ENCODE measurements around the gene GMEB2. TPM values are rescaled to one million over a fixed set of nuclear protein-coding genes. Genes with fewer than 3 reads are reported as not detected.
"Not testable (repeated sequence)": the region's sequence is repeated elsewhere in the genome, so short reads cannot be mapped to it uniquely, and the experiment has no call there.

GMEB2 gene
- total and polyA plus RNA-seq, 4 donors: 5.9 to 12.0 (median 10.2) TPM

DNA sequence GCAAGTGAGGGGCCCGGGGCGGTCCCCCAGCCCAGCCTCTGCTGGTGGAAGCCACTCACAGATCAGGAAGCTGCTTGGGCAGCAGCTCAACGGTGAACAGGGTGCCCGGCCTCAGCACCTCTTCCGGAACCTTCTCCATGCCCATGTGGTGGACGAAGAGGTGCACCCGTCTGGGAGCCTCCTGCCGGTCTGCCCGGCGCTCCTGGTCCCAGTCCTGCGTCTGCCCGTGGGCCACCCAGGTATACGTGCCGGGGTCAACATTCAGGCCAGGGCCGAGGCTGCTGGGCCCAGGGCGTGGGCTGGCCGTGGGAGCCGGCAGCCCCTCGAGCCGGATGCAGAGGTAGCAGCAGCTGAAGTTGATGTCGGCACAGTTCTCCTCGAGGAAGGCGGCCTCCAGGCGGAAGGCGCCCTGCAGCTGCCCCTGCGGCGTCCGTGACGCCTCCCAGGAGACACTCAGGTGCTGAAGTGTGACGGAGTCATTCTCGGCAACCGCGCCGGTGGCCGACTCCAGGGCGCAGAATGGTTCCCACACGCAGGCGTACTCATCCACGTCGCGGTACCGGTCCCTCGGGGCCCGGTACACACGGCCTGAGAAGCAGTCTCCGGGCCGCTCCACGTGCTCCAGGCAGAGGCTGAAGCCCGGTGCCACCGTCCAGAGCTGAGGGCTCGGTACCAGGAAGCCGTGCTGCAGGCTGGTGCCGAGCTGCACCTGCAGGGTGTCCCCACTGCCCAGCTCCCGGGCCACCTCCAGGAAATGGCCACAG lies 64.3 kb downstream of the GMEB2 start:
- no peak for DNase-seq (ENCODE audit: low read depth in 4 of 6, low spot score in 6 of 6)
- H3K27ac ChIP-seq (ENCODE audit: low read depth, low read length): no peak overlapping the region
- no peak overlapping the region for H3K4me3 ChIP-seq (ENCODE audit: low read depth, low read length)
- WGBS (ENCODE audit: insufficient coverage): 94% methylated on average over 54 of the region's 54 CpGs
- H3K36me3 ChIP-seq (ENCODE audit: control insufficient read depth, insufficient read depth, low read length): peaks cover 75% of the 10 kb centered on the region
- no peaks in the 10 kb centered on the region for H3K4me1 ChIP-seq (ENCODE audit: control insufficient read depth, insufficient read depth, low read length)
- no peaks in the 10 kb centered on the region for H3K27me3 ChIP-seq (ENCODE audit: control insufficient read depth, insufficient read depth, low read length)
- no peaks in the 10 kb centered on the region for H3K9me3 ChIP-seq (ENCODE audit: control insufficient read depth, insufficient read depth, low read length)

GRCh38 chr20:63561624-63562396 lies 65.1 kb downstream of the GMEB2 start:
- WGBS (ENCODE audit: insufficient coverage): 90% methylated on average over 33 of the region's 36 CpGs
- no peak overlapping the region for H3K4me3 ChIP-seq (ENCODE audit: low read depth, low read length)
- no peak for DNase-seq (ENCODE audit: low read depth in 4 of 6, low spot score in 6 of 6)
- H3K27ac ChIP-seq (ENCODE audit: low read depth, low read length): no peak overlapping the region
- H3K36me3 ChIP-seq (ENCODE audit: control insufficient read depth, insufficient read depth, low read length): peaks cover 74% of the 10 kb centered on the region
- H3K9me3 ChIP-seq (ENCODE audit: control insufficient read depth, insufficient read depth, low read length): no peaks in the 10 kb centered on the region
- H3K4me1 ChIP-seq (ENCODE audit: control insufficient read depth, insufficient read depth, low read length): no peaks in the 10 kb centered on the region
- H3K27me3 ChIP-seq (ENCODE audit: control insufficient read depth, insufficient read depth, low read length): no peaks in the 10 kb centered on the region

- no peaks in the 10 kb centered on the region for H3K9me3 ChIP-seq (ENCODE audit: control insufficient read depth, insufficient read depth, low read length)
- no peak overlapping the region for H3K4me3 ChIP-seq (ENCODE audit: low read depth, low read length)
- DNase-seq (ENCODE audit: low read depth in 4 of 6, low spot score in 6 of 6): no peak
- peaks cover 68% of the 10 kb centered on the region for H3K36me3 ChIP-seq (ENCODE audit: control insufficient read depth, insufficient read depth, low read length)
- WGBS (ENCODE audit: insufficient coverage): 92% methylated on average over 26 of the region's 26 CpGs
- H3K27me3 ChIP-seq (ENCODE audit: control insufficient read depth, insufficient read depth, low read length): no peaks in the 10 kb centered on the region
- no peaks in the 10 kb centered on the region for H3K4me1 ChIP-seq (ENCODE audit: control insufficient read depth, insufficient read depth, low read length)
- no peak overlapping the region for H3K27ac ChIP-seq (ENCODE audit: low read depth, low read length)
These were observed 65.9 kb downstream of the GMEB2 start for GRCh38 chr20:63560856-63561609.

GRCh38 chr20:63560333-63560805 lies 66.5 kb downstream of the GMEB2 start:
- H3K9me3 ChIP-seq (ENCODE audit: control insufficient read depth, insufficient read depth, low read length): no peaks in the 10 kb centered on the region
- 91% methylated on average over 15 of the region's 16 CpGs for whole genome bisulfite sequencing (ENCODE audit: insufficient coverage)
- peaks cover 65% of the 10 kb centered on the region for H3K36me3 ChIP-seq (ENCODE audit: control insufficient read depth, insufficient read depth, low read length)

DNA sequence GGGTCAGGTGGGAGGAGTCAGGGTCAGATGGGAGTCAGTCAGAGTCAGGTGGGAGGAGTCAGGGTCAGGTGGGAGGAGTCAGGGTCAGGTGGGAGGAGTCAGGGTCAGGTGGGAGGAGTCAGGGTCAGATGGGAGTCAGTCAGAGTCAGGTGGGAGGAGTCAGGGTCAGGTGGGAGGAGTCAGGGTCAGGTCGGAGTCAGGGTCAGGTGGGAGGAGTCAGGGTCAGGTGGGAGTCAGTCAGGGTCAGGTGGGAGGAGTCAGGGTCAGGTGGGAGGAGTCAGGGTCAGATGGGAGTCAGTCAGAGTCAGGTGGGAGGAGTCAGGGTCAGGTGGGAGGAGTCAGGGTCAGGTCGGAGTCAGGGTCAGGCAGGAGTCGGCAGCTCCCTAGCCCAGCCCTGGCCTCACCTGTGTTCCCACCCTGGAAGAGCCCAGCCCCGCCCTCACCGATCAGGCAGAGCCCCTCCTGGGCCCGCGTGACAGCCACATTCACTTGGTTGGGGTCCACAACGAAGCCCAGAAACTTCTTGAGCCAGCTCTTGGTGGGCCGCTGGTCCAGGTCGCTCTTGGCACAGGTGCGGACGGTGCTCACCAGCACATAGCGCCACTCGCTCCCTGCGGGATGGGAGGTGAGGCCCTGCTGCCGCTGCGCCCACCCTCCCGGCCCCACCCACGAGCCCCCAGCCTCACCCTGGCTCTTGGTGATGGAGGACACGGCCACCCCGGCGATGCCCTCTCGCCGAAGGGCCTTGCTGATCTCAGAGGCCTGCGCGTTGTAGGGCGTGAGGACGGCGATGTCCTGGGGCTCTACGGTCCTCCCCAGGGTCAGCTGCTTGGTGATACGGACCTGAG lies 67.2 kb downstream of the GMEB2 start:
- peaks cover 61% of the 10 kb centered on the region for H3K36me3 ChIP-seq (ENCODE audit: control insufficient read depth, insufficient read depth, low read length)
- not testable (repeated sequence) for H3K9me3 ChIP-seq (ENCODE audit: control insufficient read depth, insufficient read depth, low read length); H3K27ac ChIP-seq (ENCODE audit: low read depth, low read length); H3K27me3 ChIP-seq (ENCODE audit: control insufficient read depth, insufficient read depth, low read length); H3K4me3 ChIP-seq (ENCODE audit: low read depth, low read length); DNase-seq (ENCODE audit: low read depth in 4 of 6, low spot score in 6 of 6); H3K4me1 ChIP-seq (ENCODE audit: control insufficient read depth, insufficient read depth, low read length)
- WGBS (ENCODE audit: insufficient coverage): 92% methylated on average over 28 of the region's 31 CpGs

More at GRCh38 chr20:63560333-63560805, 66.5 kb downstream of the GMEB2 start:
- H3K27ac ChIP-seq (ENCODE audit: low read depth, low read length): no peak overlapping the region
- no peak for DNase-seq (ENCODE audit: low read depth in 4 of 6, low spot score in 6 of 6)
- H3K4me1 ChIP-seq (ENCODE audit: control insufficient read depth, insufficient read depth, low read length): no peaks in the 10 kb centered on the region
- H3K4me3 ChIP-seq (ENCODE audit: low read depth, low read length): no peak overlapping the region
- H3K27me3 ChIP-seq (ENCODE audit: control insufficient read depth, insufficient read depth, low read length): no peaks in the 10 kb centered on the region

- H3K4me1 ChIP-seq (ENCODE audit: control insufficient read depth, insufficient read depth, low read length): peaks cover 13% of the 10 kb centered on the region
- H3K27me3 ChIP-seq (ENCODE audit: control insufficient read depth, insufficient read depth, low read length): peaks cover 2% of the 10 kb centered on the region
- peaks cover 54% of the 10 kb centered on the region for H3K36me3 ChIP-seq (ENCODE audit: control insufficient read depth, insufficient read depth, low read length)
- H3K27ac ChIP-seq (ENCODE audit: low read depth, low read length): no peak overlapping the region
- H3K9me3 ChIP-seq (ENCODE audit: control insufficient read depth, insufficient read depth, low read length): no peaks in the 10 kb centered on the region
- no peak for DNase-seq (ENCODE audit: low read depth in 4 of 6, low spot score in 6 of 6)
- WGBS (ENCODE audit: insufficient coverage): 94% methylated on average over 10 of the region's 14 CpGs
- no peak overlapping the region for H3K4me3 ChIP-seq (ENCODE audit: low read depth, low read length)
These were observed 68.0 kb downstream of the GMEB2 start for GRCh38 chr20:63558804-63559484.

- no peaks in the 10 kb centered on the region for H3K9me3 ChIP-seq (ENCODE audit: control insufficient read depth, insufficient read depth, low read length)
- no peak for DNase-seq (ENCODE audit: low read depth in 4 of 6, low spot score in 6 of 6)
- peaks cover 27% of the 10 kb centered on the region for H3K4me1 ChIP-seq (ENCODE audit: control insufficient read depth, insufficient read depth, low read length)
- H3K27ac ChIP-seq (ENCODE audit: low read depth, low read length): no peak overlapping the region
- H3K27me3 ChIP-seq (ENCODE audit: control insufficient read depth, insufficient read depth, low read length): peaks cover 5% of the 10 kb centered on the region
- H3K36me3 ChIP-seq (ENCODE audit: control insufficient read depth, insufficient read depth, low read length): peaks cover 40% of the 10 kb centered on the region
- H3K4me3 ChIP-seq (ENCODE audit: low read depth, low read length): no peak overlapping the region
- whole genome bisulfite sequencing (ENCODE audit: insufficient coverage): 83% methylated on average over 16 of the region's 19 CpGs
These were observed 69.4 kb downstream of the GMEB2 start for GRCh38 chr20:63557481-63557891.

GRCh38 chr20:63556873-63557478 lies 69.9 kb downstream of the GMEB2 start:
- no peaks in the 10 kb centered on the region for H3K9me3 ChIP-seq (ENCODE audit: control insufficient read depth, insufficient read depth, low read length)
- H3K27me3 ChIP-seq (ENCODE audit: control insufficient read depth, insufficient read depth, low read length): peaks cover 5% of the 10 kb centered on the region
- peaks cover 29% of the 10 kb centered on the region for H3K4me1 ChIP-seq (ENCODE audit: control insufficient read depth, insufficient read depth, low read length)
- no peak overlapping the region for H3K4me3 ChIP-seq (ENCODE audit: low read depth, low read length)
- no peak overlapping the region for H3K27ac ChIP-seq (ENCODE audit: low read depth, low read length)
- H3K36me3 ChIP-seq (ENCODE audit: control insufficient read depth, insufficient read depth, low read length): peaks cover 35% of the 10 kb centered on the region
- WGBS (ENCODE audit: insufficient coverage): 47% methylated on average over 23 of the region's 23 CpGs
- DNase-seq (ENCODE audit: low read depth in 4 of 6, low spot score in 6 of 6): no peak
